K562 (cell line): ENCODE results near the gene CNTN6. TPM values are rescaled to one million over a fixed set of nuclear protein-coding genes. Genes with fewer than 3 reads are reported as not detected.

Experiments used
- ATAC-seq: fragments of 200-7000 bp; cut with Tn5 transposase; 3 replicates; pipeline ENCODE4 v1.9.1; 2020; ENCODE audit warnings: moderate library complexity
- BruUV-seq: library from RNA; stranded (reverse); fragments of 400-500 nt; replicated peaks from 2 replicates; lab custom pipeline; 2021; lab: Mats Ljungman, UMichigan
- CTCF ChIA-PET: fragments of 300-600 bp; formaldehyde crosslinking; extraction: SDS; loops from one replicate; lab custom pipeline; 2021; ENCODE audit warnings: low intra/inter-chr PET ratio; lab: Yijun Ruan, JAX
- POLR2A ChIA-PET: fragments of 300-600, 350-650 bp; sonication (Branson Sonifier 250); formaldehyde crosslinking; extraction: SDS; loops from one replicate; lab custom pipeline; 2021; ENCODE audit warnings: antibody characterized with exemption, inconsistent platforms; lab: Yijun Ruan, JAX
- DNase-seq, 4 experiments: peaks; one replicate each; pipeline versions ENCODE4 v3.0.0 to v3.0.0-alpha.2; 2011 to 2018; ENCODE audit warnings: low spot score in 3 of 4, mixed read lengths in 3 of 4; ENCODE audit errors: extremely low read depth in 1 of 4
- FAIRE-seq: peaks from 2 replicates; lab custom pipeline; 2011; peaks lifted over from hg19 to GRCh38; lab: Jason Lieb, UNC
- H2AFZ ChIP-seq: 2 replicates; pipeline ENCODE4 v1.6.0; 2011; ENCODE audit warnings: low read depth, low read length, control low read depth, inconsistent platforms
- H3K27ac ChIP-seq: fragments of 200-600 bp; 3 replicates; pipeline ENCODE4 v1.8.0; 2011; ENCODE audit warnings: low read depth, mild to moderate bottlenecking, control low read depth, inconsistent platforms, low read length, moderate library complexity, mixed read lengths; ENCODE audit errors: extremely low read depth
- H3K27me3 ChIP-seq, 2 experiments: fragments of 300-600 bp in 1 of 2; 2 replicates in 1 of 2; 3 replicates in 1 of 2; pipeline versions ENCODE4 v1.6.0 to v1.8.0; 2011; ENCODE audit warnings: inconsistent platforms in 2 of 2, low read length in 2 of 2, mild to moderate bottlenecking in 1 of 2, mixed read lengths in 1 of 2, moderate library complexity in 1 of 2; ENCODE audit not compliant: control insufficient read depth in 2 of 2, insufficient read depth in 2 of 2
- H3K36me3 ChIP-seq: fragments of 300-600 bp; 3 replicates; pipeline ENCODE4 v1.8.0; 2011; ENCODE audit warnings: mild to moderate bottlenecking, low read length, inconsistent platforms; ENCODE audit not compliant: control insufficient read depth, insufficient read depth
- H3K4me1 ChIP-seq, 2 experiments: fragments of 200-600 bp in 1 of 2; replicated peaks in 1 of 2; 2 replicates in 1 of 2; 3 replicates in 1 of 2; pipeline versions ENCODE4 v1.5.1 to v1.8.0; 2011; ENCODE audit warnings: inconsistent platforms in 2 of 2, low read length in 2 of 2, mild to moderate bottlenecking in 1 of 2, mixed read lengths in 1 of 2, moderate library complexity in 1 of 2; ENCODE audit not compliant: control insufficient read depth in 2 of 2, insufficient read depth in 2 of 2
- H3K4me2 ChIP-seq: 2 replicates; pipeline ENCODE4 v1.6.1; 2011; ENCODE audit warnings: low read length, control low read depth, inconsistent platforms, mixed read lengths; ENCODE audit not compliant: insufficient read depth
- H3K4me3 ChIP-seq: fragments of 200-600 bp; sonication (generic), shearing (Covaris generic); 2 replicates; pipeline ENCODE4 v1.5.1; 2016; ENCODE audit warnings: control low read depth, inconsistent platforms
- H3K79me2 ChIP-seq: fragments of 200-600 bp; 3 replicates; pipeline ENCODE4 v1.8.0; 2011; ENCODE audit warnings: low read length, inconsistent platforms; ENCODE audit not compliant: control insufficient read depth, insufficient read depth
- H3K9ac ChIP-seq, 2 experiments: 2 replicates each; pipeline versions ENCODE4 v1.6.0 to v1.6.1; 2011; ENCODE audit warnings: low read depth in 2 of 2, low read length in 2 of 2, control low read depth in 1 of 2, inconsistent platforms in 1 of 2, mild to moderate bottlenecking in 1 of 2, mixed read lengths in 1 of 2; ENCODE audit not compliant: insufficient read depth in 1 of 2
- H3K9me1 ChIP-seq: one replicate; pipeline ENCODE4 v1.6.0; 2011; ENCODE audit warnings: inconsistent platforms, mild to moderate bottlenecking, low read length, moderate library complexity; ENCODE audit not compliant: control insufficient read depth, insufficient read depth
- H3K9me3 ChIP-seq: replicated peaks from 2 replicates; pipeline ENCODE4 v1.5.1; 2011; ENCODE audit warnings: low read depth, low read length, inconsistent platforms; ENCODE audit not compliant: control insufficient read depth, insufficient read depth
- H4K20me1 ChIP-seq: replicated peaks from 2 replicates; pipeline ENCODE4 v1.6.1; 2011; ENCODE audit warnings: low read length, inconsistent platforms, mixed read lengths; ENCODE audit not compliant: control insufficient read depth, insufficient read depth
- ARID1B ChIP-seq: fragments of 450-650 bp; IDR thresholded peaks from 2 replicates; pipeline ENCODE4 v1.6.1; 2016; ENCODE audit warnings: antibody characterized with exemption, mild to moderate bottlenecking, inconsistent platforms
- HNRNPK ChIP-seq: fragments of 200-400 bp; formaldehyde crosslinking; IDR thresholded peaks from one replicate; pipeline ENCODE4 v1.6.1; 2018; ENCODE audit warnings: mild to moderate bottlenecking, low read depth, low read length; ENCODE audit not compliant: poor library complexity, severe bottlenecking
- ID3 ChIP-seq, 2 experiments: fragments of 250-450 bp in 1 of 2; fragments of 450-650 bp in 1 of 2; sonication (Bioruptor Pico) in 1 of 2; IDR thresholded peaks; 2 replicates each; pipeline versions ENCODE4 v1.6.1 to v1.8.0; 2016 to 2021; ENCODE audit warnings: mild to moderate bottlenecking in 2 of 2, moderate library complexity in 2 of 2, missing compliant biosample characterization in 1 of 2, missing genetic modification characterization in 1 of 2
- IRF2 ChIP-seq: sonication (generic); formaldehyde crosslinking; IDR thresholded peaks from 2 replicates; pipeline ENCODE4 v1.8.1; 2022; ENCODE audit warnings: mild to moderate bottlenecking, missing genetic modification reagents
- KLF16 ChIP-seq: IDR thresholded peaks from 2 replicates; pipeline ENCODE4 v1.6.1; 2016; ENCODE audit warnings: antibody characterized with exemption
- MAX ChIP-seq: sonication (generic); formaldehyde crosslinking; IDR thresholded peaks from 2 replicates; pipeline ENCODE4 v1.9.0; 2022; ENCODE audit warnings: mild to moderate bottlenecking, missing genetic modification reagents
- POLR2G ChIP-seq: fragments of 200-400 bp; formaldehyde crosslinking; IDR thresholded peaks from 2 replicates; pipeline ENCODE4 v1.6.1; 2017; ENCODE audit warnings: low read depth, mild to moderate bottlenecking, antibody characterized with exemption, low read length, moderate library complexity
- RBM15 ChIP-seq: fragments of 200-400 bp; formaldehyde crosslinking; IDR thresholded peaks from 2 replicates; pipeline ENCODE4 v1.6.1; 2018; ENCODE audit warnings: mild to moderate bottlenecking, low read length, moderate library complexity; ENCODE audit not compliant: insufficient read depth
- WHSC1 ChIP-seq: IDR thresholded peaks from one replicate; pipeline ENCODE4 v1.6.1; 2012; ENCODE audit warnings: low read length, control low read depth, inconsistent platforms
- ZBTB8A ChIP-seq: fragments of 450-650 bp; IDR thresholded peaks from 2 replicates; pipeline ENCODE4 v1.6.1; 2018; ENCODE audit warnings: mild to moderate bottlenecking, moderate library complexity; ENCODE audit not compliant: partially characterized antibody
- ZC3H4 ChIP-seq: sonication (generic); formaldehyde crosslinking; IDR thresholded peaks from 2 replicates; pipeline ENCODE4 v1.9.0; 2021; ENCODE audit warnings: missing genetic modification reagents, borderline replicate concordance
- WGBS: fragments of 100-300 bp; shearing (Covaris generic); methylation state at CpG from one replicate; pipeline ENCODE4 v1.1.6; 2016; ENCODE audit warnings: low coverage, mixed read lengths; ENCODE audit not compliant: insufficient coverage; ENCODE audit errors: missing lambda C conversion rate; 5-methylcytosine and 5-hydroxymethylcytosine counted together
- in situ Hi-C: fragments of 300-500 bp; cut with MboI; formaldehyde crosslinking; loops from 4 replicates; pipeline ENCODE4 v1.15.0; 2018; ENCODE audit warnings: inconsistent platforms, mixed read lengths
- intact Hi-C: fragments of 100-400 bp; cut with micrococcal nuclease; formaldehyde crosslinking; loops from 2 replicates; pipeline ENCODE4 v1.14.2; 2022
- polyA plus RNA-seq, 8 experiments: library from polyadenylated mRNA; depleted of rRNA in 4 of 8; stranded (reverse) in 5 of 8; unstranded in 3 of 8; fragments of >200 nt; fragmentation: Nextera tagmentation in 2 of 8; fragmentation: Illumina TruSeq in 1 of 8; extraction: Ambion mirVana in 2 of 8; extraction: Trizol in 1 of 8; gene quantifications; 2 replicates each; pipeline versions ENCODE4 v1.2.1 to v1.2.3, GENCODE V29; 2011 to 2014; ENCODE audit warnings: inconsistent platforms in 1 of 8, missing spikeins in 1 of 8
- total RNA-seq, 7 experiments: library from RNA; depleted of rRNA in 6 of 7; stranded (reverse); fragments of >200 nt in 6 of 7; fragmentation: Illumina TruSeq in 2 of 7; extraction: Trizol in 2 of 7; gene quantifications; 2 replicates each; pipeline versions ENCODE4 v1.2.1 to v1.2.3, GENCODE V29; 2011 to 2021; ENCODE audit warnings: low replicate concordance in 1 of 7

CNTN6 gene
- total and polyA plus RNA-seq, 9 of the 15 experiments (the other 6 are each of a cell fraction or from before 2014, with no cell fraction given): not detected

- 6% methylated on average over 19 of the region's 19 CpGs for WGBS
- Histone ChIP-seq H3K4me3 (no peak overlapping the region), H3K9me3 (no peaks in the 10 kb centered on the region), H3K79me2 (no peaks in the 10 kb centered on the region), H3K9me1 (no peaks in the 10 kb centered on the region), H3K36me3 (no peaks in the 10 kb centered on the region), H2AFZ (no peak overlapping the region), H3K4me1 (no peaks in the 10 kb centered on the region), H3K4me2 (no peak overlapping the region), H3K27ac (no peak overlapping the region), H4K20me1 (no peaks in the 10 kb centered on the region), H3K27me3 (no peaks in the 10 kb centered on the region), H3K9ac (no peak overlapping the region)
- POLR2A ChIA-PET: no interaction called here
- no peak for TF ChIP-seq POLR2G
- no peak for TF ChIP-seq WHSC1
- no peak for TF ChIP-seq HNRNPK
- FAIRE-seq (no peak), ATAC-seq (no peak), DNase-seq (no peak)
- intact Hi-C loops (no loop called here), in situ Hi-C loops (no loop called here)
- no TSS peak for BruUV-seq
- CTCF ChIA-PET: no interaction called here
Measured at GRCh38 chr3:1394188-1394587, 301.4 kb downstream of the CNTN6 start.

- WGBS: 0% methylated on average over 3 of the region's 3 CpGs
- H3K9me3 ChIP-seq: no peaks in the 10 kb centered on the region; the same call in 1 of the 2 replicates
- no peaks in the 10 kb centered on the region for H3K9me1 ChIP-seq
- H3K4me3 ChIP-seq: no peak overlapping the region
- ATAC-seq (no peak), FAIRE-seq (no peak), DNase-seq (no peak)
- BruUV-seq: no TSS peak
- no peak for TF ChIP-seq ZC3H4 (CRISPR knock-in tag)
- TF ChIP-seq MAX (CRISPR knock-in tag): no peak
- no peak for TF ChIP-seq ID3 (CRISPR knock-in tag; IDR thresholded peaks at IDR 0.05)
- no peak for TF ChIP-seq ID3 (tag; IDR thresholded peaks at IDR 0.05)
- no peak for TF ChIP-seq KLF16
- TF ChIP-seq IRF2 (CRISPR knock-in tag): no peak
- no peak for TF ChIP-seq ZBTB8A
- no peak for TF ChIP-seq RBM15
- no peak for TF ChIP-seq ARID1B
- H3K27ac ChIP-seq: no peak overlapping the region
- no peaks in the 10 kb centered on the region for H3K36me3 ChIP-seq
- in situ Hi-C loops (no loop called here), intact Hi-C loops (no loop called here)
- no peaks in the 10 kb centered on the region for H4K20me1 ChIP-seq
- no peaks in the 10 kb centered on the region for H3K4me1 ChIP-seq
- POLR2A ChIA-PET: no interaction called here
- CTCF ChIA-PET: no interaction called here
- H3K4me2 ChIP-seq: no peak overlapping the region
- no peaks in the 10 kb centered on the region for H3K79me2 ChIP-seq
- no peak overlapping the region for H2AFZ ChIP-seq
- no peaks in the 10 kb centered on the region for H3K27me3 ChIP-seq
- no peak overlapping the region for H3K9ac ChIP-seq
Measured at GRCh38 chr3:1400571-1400970, 307.7 kb downstream of the CNTN6 start.
